Neural cell (in vitro differentiated cells): ENCODE data around the gene LY6G5B. TPM values are rescaled to one million over a fixed set of nuclear protein-coding genes. Genes with fewer than 3 reads are reported as not detected.

ENCODE experiments used
- H2AFZ ChIP-seq: fragments of 200-600, 300-800 bp; sonication (generic), shearing (Covaris generic); 2 replicates; pipeline ENCODE4 v1.6.0; 2014; ENCODE audit warnings: low read depth, mild to moderate bottlenecking, antibody characterized with exemption, low read length, moderate library complexity
- H3F3A ChIP-seq: fragments of 200-600 bp; shearing (Covaris generic); 2 replicates; pipeline ENCODE4 v1.6.1; 2016; ENCODE audit warnings: mild to moderate bottlenecking, moderate library complexity, mixed read lengths, antibody characterized with exemption, low read length; ENCODE audit not compliant: insufficient read depth, poor library complexity, severe bottlenecking
- H3K27ac ChIP-seq: fragments of 200-600, 300-800 bp; sonication (generic), shearing (Covaris generic); 2 replicates; pipeline ENCODE4 v1.5.1; 2014; ENCODE audit warnings: mild to moderate bottlenecking, low read length, moderate library complexity
- H3K27me3 ChIP-seq: fragments of 300-800, 200-600 bp; sonication (generic), shearing (Covaris generic); 2 replicates; pipeline ENCODE4 v1.6.0; 2014; ENCODE audit warnings: mild to moderate bottlenecking, low read depth, low read length, moderate library complexity; ENCODE audit not compliant: insufficient read depth
- H3K36me3 ChIP-seq: fragments of 300-800, 200-600 bp; sonication (generic), shearing (Covaris generic); 2 replicates; pipeline ENCODE4 v1.5.1; 2014; ENCODE audit warnings: mild to moderate bottlenecking, antibody characterized with exemption, low read length, moderate library complexity; ENCODE audit not compliant: insufficient read depth
- H3K4me2 ChIP-seq: fragments of 300-800, 200-600 bp; sonication (generic), shearing (Covaris generic); 2 replicates; pipeline ENCODE4 v1.6.0; 2014; ENCODE audit warnings: mild to moderate bottlenecking, low read length
- H3K4me3 ChIP-seq: fragments of 300-800, 200-600 bp; sonication (generic), shearing (Covaris generic); 2 replicates; pipeline ENCODE4 v1.5.1; 2014; ENCODE audit warnings: mild to moderate bottlenecking, low read length, moderate library complexity
- H3K79me2 ChIP-seq: fragments of 200-600 bp; shearing (Covaris generic); replicated peaks from 2 replicates; pipeline ENCODE4 v1.6.0; 2014; ENCODE audit warnings: mild to moderate bottlenecking, low read length, moderate library complexity; ENCODE audit not compliant: insufficient read depth
- H3K9ac ChIP-seq: fragments of 300-800, 200-600 bp; sonication (generic), shearing (Covaris generic); 2 replicates; pipeline ENCODE4 v1.6.1; 2016; ENCODE audit warnings: mild to moderate bottlenecking, low read length, mixed read lengths
- H3K9me2 ChIP-seq: fragments of 200-600 bp; shearing (Covaris generic); 2 replicates; pipeline ENCODE4 v1.6.1; 2016; ENCODE audit warnings: mild to moderate bottlenecking, low read length, mixed read lengths; ENCODE audit not compliant: insufficient read depth
- H3K9me3 ChIP-seq: fragments of 200-600, 300-800 bp; sonication (generic), shearing (Covaris generic); 2 replicates; pipeline ENCODE4 v1.6.1; 2016; ENCODE audit warnings: mild to moderate bottlenecking, mixed run types, low read length, moderate library complexity, mixed read lengths
- H4K20me1 ChIP-seq: fragments of 200-600 bp; shearing (Covaris generic); 2 replicates; pipeline ENCODE4 v1.6.1; 2016; ENCODE audit warnings: mild to moderate bottlenecking, mixed run types; ENCODE audit not compliant: insufficient read depth
- CTCF ChIP-seq: fragments of 450-650 bp; IDR thresholded peaks from 2 replicates; pipeline ENCODE4 v1.5.1; 2014; ENCODE audit warnings: antibody characterized with exemption, mild to moderate bottlenecking, moderate library complexity; ENCODE audit not compliant: poor library complexity, severe bottlenecking
- EP300 ChIP-seq: fragments of 450-650 bp; conservative IDR thresholded peaks from 2 replicates; pipeline ENCODE4 v1.6.1; 2014; ENCODE audit warnings: antibody characterized with exemption, mild to moderate bottlenecking, moderate library complexity; ENCODE audit not compliant: poor library complexity, severe bottlenecking
- EZH2 ChIP-seq: fragments of 200-600, 300-800 bp; shearing (Covaris generic), sonication (generic); IDR thresholded peaks from 2 replicates; pipeline ENCODE4 v1.6.1; 2014; ENCODE audit warnings: antibody characterized with exemption, low read length, borderline replicate concordance, mild to moderate bottlenecking; ENCODE audit not compliant: insufficient read depth, poor library complexity, severe bottlenecking
- MXI1 ChIP-seq: fragments of 450-650 bp; conservative IDR thresholded peaks from 2 replicates; pipeline ENCODE4 v1.6.1; 2014; ENCODE audit warnings: antibody characterized with exemption, mild to moderate bottlenecking; ENCODE audit not compliant: poor library complexity, severe bottlenecking
- POLR2AphosphoS5 ChIP-seq: IDR thresholded peaks from 2 replicates; pipeline ENCODE4 v1.6.1; 2012
- RAD21 ChIP-seq: fragments of 450-650 bp; conservative IDR thresholded peaks from 2 replicates; pipeline ENCODE4 v1.6.1; 2014; ENCODE audit warnings: antibody characterized with exemption, mild to moderate bottlenecking, moderate library complexity
- SMC3 ChIP-seq: fragments of 450-650 bp; conservative IDR thresholded peaks from 2 replicates; pipeline ENCODE4 v1.6.1; 2014; ENCODE audit warnings: antibody characterized with exemption, mild to moderate bottlenecking, moderate library complexity; ENCODE audit not compliant: poor library complexity
- TAF1 ChIP-seq: IDR thresholded peaks from 2 replicates; pipeline ENCODE4 v1.6.1; 2012; ENCODE audit warnings: low read depth
- polyA plus RNA-seq: library from polyadenylated mRNA; depleted of rRNA; stranded (reverse); fragments of >200 nt; gene quantifications from 2 replicates; pipeline ENCODE4 v1.2.3, GENCODE V29; 2014
- TF ChIP-seq, protein P1 (sequence below): IDR thresholded peaks from 2 replicates; pipeline ENCODE4 v1.6.1; 2012; ENCODE audit warnings: borderline replicate concordance

LY6G5B gene
- polyA plus RNA-seq, 1 donor from 2014 or later, result 4.0 TPM

DNA sequence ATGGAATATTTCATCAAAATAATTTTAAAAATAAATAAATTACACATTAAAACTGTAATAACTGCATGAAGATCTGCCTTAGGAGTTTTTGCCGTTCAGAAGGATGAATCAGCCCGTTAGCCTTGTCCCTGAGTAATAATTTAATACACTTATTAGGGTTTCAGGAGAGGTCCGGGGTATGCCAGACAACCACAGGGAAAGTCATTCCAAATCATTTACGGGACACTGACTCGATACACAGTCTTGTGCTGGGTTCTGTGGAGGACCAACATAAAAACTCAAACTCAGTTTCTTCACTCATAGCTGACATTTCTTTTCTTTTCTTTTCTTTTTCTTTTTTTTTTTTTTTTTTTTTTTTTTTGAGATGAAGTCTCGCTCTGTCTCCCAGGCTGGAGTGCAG lies 36.2 kb downstream of the LY6G5B start:
- Histone ChIP-seq H3K9me2 (no peaks in the 10 kb centered on the region), H3F3A (no peaks in the 10 kb centered on the region), H3K4me3 (no peak overlapping the region), H4K20me1 (no peaks in the 10 kb centered on the region), H3K36me3 (no peaks in the 10 kb centered on the region), H3K4me2 (no peak overlapping the region), H3K27me3 (no peaks in the 10 kb centered on the region), H2AFZ (no peak overlapping the region), H3K9ac (no peak overlapping the region), H3K9me3 (no peaks in the 10 kb centered on the region), H3K27ac (no peak overlapping the region), H3K79me2 (peaks cover 19% of the 10 kb centered on the region)
- TF ChIP-seq, protein P1, sequence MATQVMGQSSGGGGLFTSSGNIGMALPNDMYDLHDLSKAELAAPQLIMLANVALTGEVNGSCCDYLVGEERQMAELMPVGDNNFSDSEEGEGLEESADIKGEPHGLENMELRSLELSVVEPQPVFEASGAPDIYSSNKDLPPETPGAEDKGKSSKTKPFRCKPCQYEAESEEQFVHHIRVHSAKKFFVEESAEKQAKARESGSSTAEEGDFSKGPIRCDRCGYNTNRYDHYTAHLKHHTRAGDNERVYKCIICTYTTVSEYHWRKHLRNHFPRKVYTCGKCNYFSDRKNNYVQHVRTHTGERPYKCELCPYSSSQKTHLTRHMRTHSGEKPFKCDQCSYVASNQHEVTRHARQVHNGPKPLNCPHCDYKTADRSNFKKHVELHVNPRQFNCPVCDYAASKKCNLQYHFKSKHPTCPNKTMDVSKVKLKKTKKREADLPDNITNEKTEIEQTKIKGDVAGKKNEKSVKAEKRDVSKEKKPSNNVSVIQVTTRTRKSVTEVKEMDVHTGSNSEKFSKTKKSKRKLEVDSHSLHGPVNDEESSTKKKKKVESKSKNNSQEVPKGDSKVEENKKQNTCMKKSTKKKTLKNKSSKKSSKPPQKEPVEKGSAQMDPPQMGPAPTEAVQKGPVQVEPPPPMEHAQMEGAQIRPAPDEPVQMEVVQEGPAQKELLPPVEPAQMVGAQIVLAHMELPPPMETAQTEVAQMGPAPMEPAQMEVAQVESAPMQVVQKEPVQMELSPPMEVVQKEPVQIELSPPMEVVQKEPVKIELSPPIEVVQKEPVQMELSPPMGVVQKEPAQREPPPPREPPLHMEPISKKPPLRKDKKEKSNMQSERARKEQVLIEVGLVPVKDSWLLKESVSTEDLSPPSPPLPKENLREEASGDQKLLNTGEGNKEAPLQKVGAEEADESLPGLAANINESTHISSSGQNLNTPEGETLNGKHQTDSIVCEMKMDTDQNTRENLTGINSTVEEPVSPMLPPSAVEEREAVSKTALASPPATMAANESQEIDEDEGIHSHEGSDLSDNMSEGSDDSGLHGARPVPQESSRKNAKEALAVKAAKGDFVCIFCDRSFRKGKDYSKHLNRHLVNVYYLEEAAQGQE, result no peak
- TF ChIP-seq EZH2 (no peak), SMC3 (no peak), TAF1 (no peak), CTCF (no peak), EP300 (no peak), MXI1 (no peak), POLR2AphosphoS5 (no peak), RAD21 (no peak)

DNA sequence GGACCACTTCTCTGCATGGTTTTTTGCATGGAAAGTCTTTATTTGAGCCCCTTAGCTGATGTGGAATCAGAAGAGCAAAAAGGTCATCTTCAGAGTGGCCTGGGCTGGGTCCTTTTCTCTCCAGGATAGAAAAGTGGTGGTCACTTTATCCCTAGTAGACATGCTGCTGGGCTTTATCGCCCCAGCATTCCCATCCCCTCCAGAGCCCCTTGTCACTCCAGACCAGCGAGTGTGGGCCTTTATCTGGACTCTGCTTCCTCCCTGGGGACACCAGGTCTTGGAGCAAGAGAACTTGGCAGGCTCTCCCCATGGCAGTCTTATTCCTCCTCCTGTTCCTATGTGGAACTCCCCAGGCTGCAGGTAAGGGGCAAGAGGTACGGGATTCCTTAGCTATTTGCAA lies 36.8 kb downstream of the LY6G5B start, which contains the start of gene LY6G6F:
Gene LY6G6F (plus strand): TSS at position 268 of the 400 bp plus-strand sequence. CDS start 41 bp downstream, at position 309.
- Histone ChIP-seq H2AFZ (no peak within 1 kb of the TSS), H3K27me3 (no peaks in the 10 kb centered on the region), H3K4me2 (no peak within 1 kb of the TSS), H3F3A (no peaks in the 10 kb centered on the region), H4K20me1 (no peaks in the 10 kb centered on the region), H3K9me2 (no peaks in the 10 kb centered on the region), H3K36me3 (no peaks in the 10 kb centered on the region), H3K4me3 (no peak within 1 kb of the TSS), H3K9me3 (no peaks in the 10 kb centered on the region), H3K27ac (no peak within 1 kb of the TSS), H3K79me2 (peaks cover 12% of the 10 kb centered on the region), H3K9ac (no peak within 1 kb of the TSS)
- TF ChIP-seq CTCF, result no peak
